Airway epithelial cell (primary cell): Measurements from ENCODE around the gene LDHAL6A. TPM values are rescaled to one million over a fixed set of nuclear protein-coding genes. Genes with fewer than 3 reads are reported as not detected.

Experiments
- total RNA-seq: library from RNA; depleted of rRNA; stranded (reverse); fragments of >200 nt; gene quantifications from 2 replicates; pipeline ENCODE4 v1.2.3, GENCODE V29; 2015

Gene LDHAL6A
- total RNA-seq: not detected in 2 replicates

DNA sequence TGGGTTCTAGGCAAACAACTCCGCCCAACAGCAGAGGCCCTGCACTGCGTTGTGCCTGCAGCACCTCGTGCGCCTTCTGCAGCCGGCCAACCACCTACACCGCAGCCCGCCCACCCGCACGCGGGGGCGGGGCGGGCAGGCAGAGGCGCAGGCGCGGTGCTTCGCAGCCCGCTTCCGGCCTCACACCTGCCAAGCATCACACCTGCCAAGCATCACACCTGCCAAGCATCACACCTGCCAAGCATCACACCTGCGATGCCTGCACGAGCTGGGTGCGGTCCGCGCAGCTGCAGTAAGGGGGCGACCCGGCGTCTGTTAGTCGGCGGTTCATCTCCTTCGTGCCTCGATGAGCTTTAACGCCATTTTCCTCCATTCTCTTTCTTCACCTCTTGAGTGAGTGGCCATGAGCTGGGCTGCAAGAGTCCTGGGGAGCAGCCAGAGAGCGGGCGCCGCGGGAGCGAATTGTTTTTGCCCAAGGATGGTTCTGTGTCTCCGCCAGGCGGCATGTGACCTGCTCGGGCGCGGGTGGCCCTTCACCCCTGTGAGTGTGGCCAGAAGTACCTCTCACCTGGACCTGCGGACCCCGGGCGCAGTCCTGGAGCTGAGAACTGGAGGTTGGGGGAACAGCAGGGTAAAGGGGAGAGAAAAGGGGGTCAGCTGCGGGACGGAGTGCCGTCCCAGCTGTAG, at the start of gene LDHAL6A:
TSS of gene LDHAL6A (plus strand) at position 171 of the 687 bp plus-strand sequence. CDS start 825 bp downstream, outside the sequence.

DNA sequence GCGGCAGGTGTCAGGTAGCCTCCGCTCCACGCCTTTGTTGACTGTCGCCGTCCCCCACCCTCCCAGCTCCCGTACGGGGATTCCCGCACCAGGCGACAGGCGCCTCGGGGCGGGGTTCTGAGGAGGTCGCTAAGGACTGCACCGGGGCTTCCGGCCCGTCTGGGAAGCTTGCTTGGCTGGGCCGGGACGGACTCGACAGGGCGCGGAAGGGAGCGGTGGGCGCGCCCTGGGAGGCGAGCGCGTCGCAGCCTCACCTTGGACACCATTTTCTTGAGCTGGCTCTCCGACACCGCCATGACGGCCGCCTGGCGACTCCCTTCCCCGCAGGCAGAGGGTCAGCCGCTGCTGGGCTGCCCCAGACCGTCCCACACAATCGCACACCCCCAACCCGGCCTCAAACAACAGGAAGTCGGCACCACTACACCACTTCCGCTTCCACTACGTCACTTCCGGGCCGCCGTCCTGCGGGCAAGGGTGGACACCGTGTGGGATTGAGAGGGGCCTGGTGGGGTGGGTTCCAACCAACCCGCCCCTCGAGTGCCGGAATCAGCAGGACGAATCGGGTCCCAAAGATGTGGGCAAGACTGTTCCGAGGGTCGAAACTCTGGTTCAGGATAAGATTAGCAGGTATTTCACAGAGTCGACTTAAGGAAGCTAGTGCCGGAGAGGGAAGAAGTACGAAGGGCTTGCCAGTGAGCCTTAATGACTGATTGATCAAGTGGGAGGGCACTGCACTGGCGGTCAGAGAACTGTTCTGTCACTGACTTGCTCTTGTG, 71.1 kb downstream of the LDHAL6A start, which contains the start of gene TSG101:
TSS of gene TSG101 (minus strand) at position 422 of the 776 bp plus-strand sequence. CDS start at position 296, 126 bp downstream.

Other genes starting within 250 kb of the LDHAL6A start
- gene SAA4, start 219.1 kb upstream of the LDHAL6A start, total RNA-seq: 0.42 and 0.56 TPM in 2 replicates
- 4.7 and 11.7 TPM in 2 replicates for gene SAA2, start 207.2 kb upstream of the LDHAL6A start, total RNA-seq
- 11.6 and 21.5 TPM in 2 replicates for gene SAA1, start 189.6 kb upstream of the LDHAL6A start, total RNA-seq
- gene HPS5, start 133.7 kb upstream of the LDHAL6A start, total RNA-seq: 17.8 and 21.0 TPM in 2 replicates
- gene GTF2H1, start 133.3 kb upstream of the LDHAL6A start, total RNA-seq: 30.8 and 45.2 TPM in 2 replicates
- 1,673 and 1,779 TPM in 2 replicates for gene LDHA, start 61.3 kb upstream of the LDHAL6A start, total RNA-seq
- gene LDHC, start 43.5 kb upstream of the LDHAL6A start, total RNA-seq: not detected in 2 replicates
- 73.8 and 104 TPM in 2 replicates for gene TSG101, start 71.1 kb downstream of the LDHAL6A start, total RNA-seq
- 15.4 and 21.2 TPM in 2 replicates for gene UEVLD, start 132.9 kb downstream of the LDHAL6A start, total RNA-seq
- gene MISFA, start 143.9 kb downstream of the LDHAL6A start, total RNA-seq: 0.42 and 0.85 TPM in 2 replicates
- 9.7 and 18.4 TPM in 2 replicates for gene SPTY2D1, start 178.5 kb downstream of the LDHAL6A start, total RNA-seq
- gene TMEM86A, start 242.9 kb downstream of the LDHAL6A start, total RNA-seq: 1.2 and 1.3 TPM in 2 replicates